Measurements from ENCODE around the gene RBM38.

The RBM38 gene

GRCh38 chr20:57392512-57393271, 1.5 kb downstream of the RBM38 start:
- FAIRE-seq = no peak

- no peak for FAIRE-seq
Observed at GRCh38 chr20:57393321-57394120, 2.3 kb downstream of the RBM38 start.

GRCh38 chr20:57394121-57395082, 3.2 kb downstream of the RBM38 start:
- no peak for FAIRE-seq

- no peak for FAIRE-seq
Observed at GRCh38 chr20:57395111-57395966, 4.1 kb downstream of the RBM38 start.

- FAIRE-seq = no peak
Observed at GRCh38 chr20:57396212-57396983, 5.2 kb downstream of the RBM38 start.

GRCh38 chr20:57396984-57397692, 5.9 kb downstream of the RBM38 start:
- FAIRE-seq = no peak

GRCh38 chr20:57397693-57398108, 6.5 kb downstream of the RBM38 start:
- FAIRE-seq = no peak

- no peak for FAIRE-seq
Observed at GRCh38 chr20:57398231-57398821, 7.1 kb downstream of the RBM38 start.

GRCh38 chr20:57398901-57399535, 7.8 kb downstream of the RBM38 start:
- no peak for FAIRE-seq

- no peak for FAIRE-seq
Observed at GRCh38 chr20:57399587-57400155, 8.5 kb downstream of the RBM38 start.

- no peak for FAIRE-seq
Observed at GRCh38 chr20:57400231-57400701, 9.1 kb downstream of the RBM38 start.

- FAIRE-seq = no peak
Observed at GRCh38 chr20:57400821-57401564, 9.8 kb downstream of the RBM38 start.

GRCh38 chr20:57401565-57401918, 10.3 kb downstream of the RBM38 start:
- FAIRE-seq = no peak

GRCh38 chr20:57402206-57403125, 11.3 kb downstream of the RBM38 start:
- no peak for FAIRE-seq

- FAIRE-seq = no peak
Observed at GRCh38 chr20:57403216-57403615, 12.0 kb downstream of the RBM38 start.

GRCh38 chr20:57404006-57404405, 12.8 kb downstream of the RBM38 start:
- FAIRE-seq = no peak

GRCh38 chr20:57404419-57405072, 13.3 kb downstream of the RBM38 start:
- FAIRE-seq = no peak
